HG02763 (cell line): ENCODE measurements around the gene KLHL28.
A peak's percentile ranks its signal among the peaks of the same experiment; 100 is the strongest.
"Not testable (repeated sequence)": the region's sequence is repeated elsewhere in the genome, so short reads cannot be mapped to it uniquely, and the experiment has no call there.

Experiments used
- ATAC-seq: cut with Tn5 transposase; IDR thresholded peaks from one replicate; pipeline ENCODE4 v1.9.1; 2021; ENCODE audit warnings: mild to moderate bottlenecking, moderate library complexity; ENCODE audit not compliant: unreplicated experiment

KLHL28 gene

DNA sequence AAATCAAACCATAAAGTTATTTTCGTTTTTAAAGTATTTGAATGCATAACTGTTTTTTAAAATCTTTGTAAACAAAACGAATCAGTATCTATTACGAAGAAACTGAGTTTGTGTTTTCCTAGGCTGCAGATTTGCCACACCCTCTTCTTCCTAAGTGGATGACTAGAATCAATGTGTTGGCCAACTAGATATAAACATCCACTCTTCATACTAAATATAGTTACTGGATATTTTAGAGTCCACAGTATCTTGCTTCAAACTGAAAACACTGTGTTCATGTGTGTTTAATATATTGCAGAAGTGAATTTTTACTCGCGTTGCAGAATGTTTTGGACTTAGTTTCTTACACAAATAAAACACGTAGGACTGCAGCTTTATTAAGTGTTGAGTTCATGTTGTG lies 63.2 kb downstream of the KLHL28 start:
- ATAC-seq, result no peak

DNA sequence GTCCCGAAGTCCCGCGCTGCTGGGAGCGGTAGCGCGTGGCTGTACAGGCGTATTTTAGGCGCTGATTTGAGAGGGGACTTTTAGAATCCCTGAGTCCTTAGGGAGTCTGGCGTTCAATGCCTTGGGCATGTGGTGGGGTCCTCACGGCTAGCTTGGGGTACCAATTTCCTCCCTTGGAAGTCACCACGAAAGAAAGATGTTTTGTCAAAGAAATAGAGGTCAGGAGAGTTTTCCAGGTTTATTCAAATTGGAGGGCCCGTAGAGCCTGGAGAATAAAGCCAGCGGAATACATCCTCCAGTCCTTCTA lies 63.9 kb downstream of the KLHL28 start:
- ATAC-seq, result no peak

DNA sequence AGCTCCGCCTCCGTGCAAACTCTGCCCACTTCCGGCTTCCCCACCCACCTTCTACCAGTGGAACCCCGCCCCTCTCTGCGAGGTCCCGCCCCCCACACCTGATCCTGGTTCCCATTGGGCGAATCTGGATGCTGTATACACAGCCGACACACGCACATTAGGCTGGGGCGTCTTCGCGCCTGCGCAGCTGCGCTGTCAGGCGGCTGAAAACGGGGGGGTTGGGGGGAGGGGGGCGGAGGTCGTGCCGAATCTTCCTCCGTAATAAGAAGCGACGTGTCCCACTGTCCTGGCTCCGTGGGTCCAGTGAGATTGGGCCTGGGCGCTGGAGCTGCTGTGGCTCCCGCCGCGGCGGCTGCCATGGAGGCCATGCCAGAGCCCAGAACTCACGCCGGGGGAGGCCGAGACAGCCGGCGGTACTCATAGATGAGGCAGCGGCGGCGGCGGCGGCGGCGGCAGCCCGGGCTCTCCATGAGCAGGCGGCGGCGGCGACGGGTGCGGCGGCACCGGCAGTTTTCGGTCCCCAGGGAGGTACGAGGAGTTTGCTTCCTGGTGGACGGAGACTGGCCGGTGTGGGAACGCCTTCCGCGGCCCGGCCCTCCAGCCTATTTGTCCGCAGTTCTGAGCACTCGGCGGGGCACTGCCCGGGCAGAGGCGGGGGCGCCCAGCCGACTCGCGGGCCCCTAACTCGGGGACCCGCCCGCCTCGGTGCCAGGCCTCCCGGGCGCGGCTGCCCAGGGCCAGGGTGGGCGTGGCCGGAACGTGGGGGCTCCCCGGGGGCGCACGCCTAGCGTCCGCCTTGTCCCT lies 64.5 kb downstream of the KLHL28 start:
- peak; percentile 95 for ATAC-seq

DNA sequence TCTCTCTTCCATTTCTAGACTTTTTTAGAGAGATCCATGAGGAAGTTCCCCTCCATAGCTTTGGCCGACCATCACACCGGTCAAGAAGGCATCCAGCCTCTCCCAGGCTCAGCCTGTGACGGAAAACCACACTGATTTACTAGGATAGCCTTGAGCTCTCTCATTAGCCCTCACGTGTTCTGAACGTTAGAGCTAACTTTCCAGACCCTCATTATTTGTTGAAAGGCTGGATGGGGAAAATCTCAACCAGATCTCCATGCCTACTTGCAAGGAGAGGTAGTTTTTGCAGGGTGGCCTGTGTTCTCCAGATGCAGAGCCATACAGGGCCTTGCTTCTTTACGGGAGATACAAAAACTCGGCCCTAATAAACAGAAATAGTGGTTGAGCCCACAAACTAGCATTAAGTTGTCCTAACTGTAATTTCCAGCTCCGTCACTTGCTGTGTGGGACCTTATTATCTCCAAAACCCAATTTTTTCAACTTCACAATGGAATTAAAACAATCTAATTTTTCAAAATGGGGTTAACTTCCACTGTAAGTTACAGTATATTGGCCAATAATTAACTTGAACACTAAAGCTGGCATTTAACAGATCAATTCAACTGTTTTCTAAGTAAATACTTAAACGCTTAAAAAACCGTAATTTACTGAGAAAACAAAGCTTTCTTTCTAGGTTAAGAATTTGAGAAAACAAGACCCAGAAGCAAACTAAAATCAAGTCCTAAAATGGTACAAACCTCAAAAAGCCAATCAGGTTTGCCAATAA lies 65.3 kb downstream of the KLHL28 start:
- no peak for ATAC-seq

GRCh38 chr14:44895716-44896115 lies 66.0 kb downstream of the KLHL28 start:
- no peak for ATAC-seq

GRCh38 chr14:44893535-44893934 lies 68.2 kb downstream of the KLHL28 start:
- ATAC-seq, result no peak

- not testable (repeated sequence) for ATAC-seq
Observed at GRCh38 chr14:44891726-44892372, 69.9 kb downstream of the KLHL28 start.

- no peak for ATAC-seq
Observed at GRCh38 chr14:44889595-44890471, 71.9 kb downstream of the KLHL28 start.

- no peak for ATAC-seq
Observed at GRCh38 chr14:44887596-44887955, 74.2 kb downstream of the KLHL28 start.

GRCh38 chr14:44886860-44887595 lies 74.7 kb downstream of the KLHL28 start:
- ATAC-seq, result no peak

GRCh38 chr14:44880791-44881190 lies 81.0 kb downstream of the KLHL28 start:
- no peak for ATAC-seq
